GM18861 (cell line): ENCODE measurements around the gene GORASP2.

Experiments used
- ATAC-seq: cut with Tn5 transposase; IDR thresholded peaks from one replicate; pipeline ENCODE4 v1.9.1; 2021; ENCODE audit not compliant: unreplicated experiment

The GORASP2 gene

DNA sequence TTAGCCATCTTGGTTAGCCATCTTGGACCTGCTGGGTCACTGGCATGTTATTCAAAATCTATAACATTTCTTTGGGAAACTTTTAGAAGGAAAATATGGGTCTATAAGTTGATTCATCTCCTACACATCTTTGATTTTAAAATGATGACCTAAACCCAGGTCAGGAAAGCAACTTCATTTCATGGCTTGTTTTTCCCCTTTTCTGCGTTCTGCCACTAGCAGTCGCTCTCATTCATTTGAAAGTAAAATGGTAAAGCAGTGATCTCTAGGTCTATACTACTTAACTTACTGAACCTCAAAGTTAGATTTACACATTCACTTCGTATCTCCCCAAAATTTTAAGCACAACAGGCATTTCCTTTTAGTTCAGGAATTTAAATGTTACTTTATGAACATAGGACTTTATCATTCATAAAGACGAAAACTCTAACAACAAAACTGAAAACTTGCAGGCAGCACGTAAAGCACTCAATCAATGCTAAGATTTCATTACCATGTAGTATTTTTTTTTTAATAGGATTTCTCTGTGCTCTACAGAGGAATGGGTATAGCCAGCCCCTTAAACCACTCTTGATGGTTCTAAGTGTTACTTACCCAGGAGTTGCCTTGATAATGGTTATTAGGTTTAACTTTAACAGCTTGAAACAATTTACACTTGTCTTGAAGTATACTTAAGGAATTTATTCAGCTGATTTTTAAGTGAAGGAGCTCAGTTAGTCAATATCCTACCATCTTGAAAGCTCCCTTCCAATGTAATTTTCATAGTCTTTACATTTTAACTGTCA is 62.5 kb downstream of the GORASP2 start:
- ATAC-seq: no peak

DNA sequence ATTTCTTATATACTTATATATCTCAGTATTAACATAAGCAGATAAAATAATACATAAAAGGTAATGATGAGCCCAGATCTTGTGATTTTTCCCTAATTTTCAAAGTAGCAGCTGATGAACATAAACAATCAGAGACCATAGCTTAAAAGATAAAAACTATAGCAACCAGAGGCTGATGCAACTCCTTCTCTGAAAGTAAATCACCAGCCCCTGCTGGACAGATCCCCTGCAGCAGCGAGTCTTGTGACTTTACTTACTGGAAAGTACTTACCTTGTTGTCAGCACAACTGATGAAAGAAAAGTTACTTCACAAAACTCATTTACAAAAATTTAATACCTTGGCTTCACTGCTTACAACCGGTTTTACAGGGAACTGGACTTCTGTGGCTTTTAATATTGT is 67.3 kb downstream of the GORASP2 start:
- no peak for ATAC-seq

DNA sequence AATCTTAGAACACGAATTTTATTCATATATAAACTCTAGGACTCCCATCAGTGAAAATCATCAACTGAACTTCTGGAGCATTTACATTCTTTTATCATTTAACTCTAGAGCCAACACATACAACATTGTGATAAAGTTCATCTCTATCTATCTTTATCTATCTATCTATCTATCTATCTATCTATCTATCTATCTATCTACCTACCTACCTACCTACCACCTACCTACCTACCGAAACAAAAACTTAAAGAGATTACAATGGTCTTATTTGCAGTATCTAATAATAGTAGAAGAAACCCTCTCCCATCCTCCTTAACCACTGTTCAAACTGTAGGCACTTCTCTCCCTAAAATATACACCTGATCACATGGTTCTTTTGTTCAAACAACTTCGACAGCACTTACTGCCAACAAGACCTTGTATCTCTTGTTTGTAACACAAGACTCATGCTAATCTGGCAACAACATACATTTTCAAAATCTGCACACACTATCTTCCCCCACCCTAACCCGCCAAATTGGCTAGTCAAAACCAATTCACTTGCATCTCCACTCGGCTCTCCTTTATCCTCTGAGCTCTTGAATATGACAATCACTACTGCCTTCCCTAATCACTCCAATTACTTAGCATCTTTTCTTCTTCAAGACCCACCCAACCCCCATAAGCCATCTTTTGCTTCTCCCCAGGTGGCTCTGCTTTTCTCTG is 69.0 kb downstream of the GORASP2 start:
- no peak for ATAC-seq

DNA sequence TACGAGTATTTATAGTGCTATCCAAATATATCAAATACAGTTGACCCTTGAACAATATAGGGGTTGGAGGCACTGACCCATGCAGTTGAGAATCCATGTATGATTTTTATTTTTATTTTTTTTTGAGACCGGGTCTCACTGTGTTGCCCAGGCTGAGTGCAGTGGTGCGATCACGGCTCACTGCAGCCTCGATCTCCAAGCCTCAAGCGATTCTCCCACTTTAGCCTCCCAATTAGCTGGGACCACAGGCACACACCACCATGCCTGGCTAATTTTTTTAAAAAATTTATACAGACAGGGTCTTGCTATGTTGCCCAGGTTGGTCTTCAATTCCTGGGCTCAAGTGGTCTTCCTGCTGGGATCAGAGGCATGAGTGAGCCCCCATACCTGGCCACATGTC is 70.6 kb downstream of the GORASP2 start:
- ATAC-seq: no peak

DNA sequence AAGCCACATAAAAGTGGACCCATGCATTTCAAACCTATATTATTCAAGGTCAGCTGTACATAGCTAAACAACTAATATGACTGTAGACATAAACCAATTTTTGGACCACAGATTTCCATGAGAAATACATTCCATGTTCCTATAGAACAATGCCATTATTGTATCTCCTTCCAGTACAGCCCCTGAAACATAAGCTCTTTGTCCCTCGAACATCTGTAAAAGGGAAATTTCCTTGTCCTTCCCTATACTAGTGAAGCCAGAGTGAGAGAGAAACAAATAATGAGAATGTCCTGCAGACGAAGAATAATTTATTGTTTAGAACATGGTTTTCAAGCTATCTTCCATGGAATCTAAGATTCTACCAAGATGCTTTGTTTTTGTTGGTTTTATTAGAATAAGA is 75.3 kb downstream of the GORASP2 start:
- no peak for ATAC-seq

DNA sequence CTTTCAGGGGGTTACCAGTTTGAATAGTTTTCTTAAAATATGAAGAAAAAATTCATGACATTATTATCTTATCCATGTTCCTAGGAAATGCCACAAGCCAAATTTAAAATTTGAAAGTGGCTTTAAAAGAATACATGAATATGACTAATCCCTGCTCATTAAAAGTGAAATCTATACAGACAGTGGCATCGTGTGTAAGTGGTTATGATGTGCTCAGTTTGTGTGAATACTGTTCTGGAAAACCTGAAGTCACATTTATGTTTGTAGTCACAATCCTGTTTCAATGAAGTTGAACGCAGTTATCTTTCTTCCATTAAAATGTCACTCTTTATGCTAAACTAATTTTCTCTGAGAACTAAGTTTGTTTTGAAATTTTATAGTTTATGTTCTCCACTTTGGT is 75.8 kb downstream of the GORASP2 start:
- no peak for ATAC-seq

DNA sequence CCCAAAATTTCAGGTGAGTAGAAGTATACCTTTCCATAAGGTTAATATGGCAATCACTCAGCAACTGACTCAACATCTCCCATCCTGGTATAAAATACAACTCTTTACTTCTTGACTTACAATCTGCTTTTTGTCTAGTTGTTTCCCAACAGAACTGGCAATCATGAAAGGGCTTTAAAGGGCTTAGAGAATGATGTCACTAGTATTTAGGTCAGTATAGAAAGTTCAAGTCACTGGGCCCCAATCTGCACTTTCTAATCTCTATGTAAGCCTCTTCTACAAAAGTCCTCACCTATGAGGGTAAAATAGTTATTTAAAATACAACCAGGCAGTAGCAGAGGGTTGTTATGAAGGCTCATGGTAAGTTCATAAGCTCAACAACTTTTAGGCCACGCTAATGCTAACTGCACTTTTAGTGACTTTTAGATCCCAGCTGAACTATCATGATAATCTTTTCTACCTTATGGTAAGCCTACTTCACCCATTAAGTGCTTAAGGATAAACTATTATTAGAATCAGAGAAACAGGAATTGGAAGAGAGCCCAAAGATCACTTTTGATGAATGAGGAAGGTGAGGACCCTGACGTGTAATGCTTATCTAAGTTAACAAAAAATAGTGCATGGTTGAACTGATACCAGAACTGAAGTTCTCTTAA is 79.6 kb downstream of the GORASP2 start:
- no peak for ATAC-seq

DNA sequence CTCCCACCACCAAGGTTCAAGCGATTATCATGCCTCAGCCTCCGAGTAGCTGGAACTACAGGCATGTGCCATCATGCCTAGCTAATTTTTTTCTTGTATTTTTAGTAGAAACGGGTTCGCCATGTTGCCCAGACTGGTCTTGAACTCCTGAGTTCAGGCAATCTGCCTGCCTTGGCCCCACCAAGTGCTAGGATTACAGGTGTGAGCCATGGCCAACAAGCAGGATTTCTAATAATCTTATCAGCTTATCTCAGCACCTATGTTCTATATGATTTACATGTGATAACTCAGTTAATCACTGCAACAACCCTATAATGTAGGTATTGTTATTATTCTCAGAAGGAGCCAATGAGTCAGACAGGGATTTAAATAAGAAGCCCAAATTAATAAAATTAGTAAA is 80.3 kb downstream of the GORASP2 start:
- ATAC-seq: no peak

DNA sequence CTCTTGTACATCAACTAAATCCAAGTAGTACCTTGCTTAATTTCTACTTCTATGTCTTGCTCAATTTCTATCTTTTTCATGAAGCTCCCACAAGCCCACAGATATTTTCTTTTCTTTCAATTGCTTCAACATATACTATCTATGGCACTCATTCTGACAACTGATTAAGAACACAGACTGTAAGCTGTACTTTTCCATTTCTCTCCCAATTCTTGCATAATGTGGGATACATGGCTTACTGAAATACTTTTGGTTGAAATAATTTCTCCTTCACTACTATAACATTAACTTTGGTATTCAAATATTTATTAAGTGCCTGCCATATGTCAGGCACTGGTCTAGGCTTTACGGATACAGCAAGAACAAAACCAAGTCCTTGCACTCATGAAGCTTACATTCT is 84.8 kb downstream of the GORASP2 start:
- no peak for ATAC-seq

DNA sequence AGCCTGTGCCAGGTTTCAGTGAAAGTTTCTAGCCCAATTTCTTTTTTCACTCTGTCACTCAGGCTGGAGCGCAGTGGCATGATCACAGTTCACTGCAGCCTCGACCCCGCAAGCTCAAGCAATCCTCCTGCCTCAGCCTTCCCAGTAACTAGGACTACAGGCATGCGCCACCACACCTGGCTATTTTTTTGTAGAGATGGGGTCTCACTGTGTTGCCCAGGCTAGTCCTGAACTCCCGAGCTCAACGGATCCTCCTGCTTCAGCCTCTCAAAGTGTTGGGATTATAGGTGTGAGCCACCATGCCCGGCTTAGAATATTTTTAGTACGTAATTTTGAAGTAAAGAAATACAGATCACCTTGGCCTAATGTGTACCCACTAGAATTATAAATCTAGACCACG is 87.1 kb downstream of the GORASP2 start:
- ATAC-seq: no peak
